Measurements from ENCODE around the gene RAET1E.

Gene RAET1E

DNA sequence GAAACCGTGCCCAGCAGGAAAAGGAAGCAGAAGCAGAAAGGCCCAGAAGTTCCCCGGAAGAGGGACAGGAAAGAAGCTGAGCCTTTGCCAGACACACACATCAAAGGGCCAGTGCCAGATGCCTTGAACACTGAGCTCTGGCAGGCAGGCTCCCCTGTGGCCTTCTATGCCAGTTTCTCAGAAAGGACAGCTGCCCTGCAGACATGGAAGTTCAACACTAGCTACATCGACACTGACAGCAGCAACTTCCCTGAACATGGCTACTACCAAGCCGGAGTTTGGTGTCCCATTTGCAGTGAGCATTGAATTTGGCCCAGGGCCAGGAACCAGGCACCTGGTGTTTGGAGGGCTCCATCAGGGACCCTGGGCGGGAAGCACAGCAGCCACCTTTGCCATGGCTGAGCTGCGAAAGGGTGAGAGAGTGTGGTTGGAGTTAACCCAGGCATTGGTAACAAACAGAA, 8.0 kb upstream of the RAET1E start:
- TF ChIP-seq CTCF (IDR thresholded peaks at IDR 0.05; ENCODE audit: insufficient read depth, low read depth, low read length, missing control alignments): no peak
- DNase-seq (ENCODE audit: low read depth): no peak
- no peak overlapping the region for H3K4me3 ChIP-seq (ENCODE audit: low read length)

GRCh38 chr6:149905371-149905910, 7.5 kb upstream of the RAET1E start:
- H3K4me3 ChIP-seq (ENCODE audit: low read length): no peak overlapping the region
- no peak for DNase-seq (ENCODE audit: low read depth)
- TF ChIP-seq CTCF (IDR thresholded peaks at IDR 0.05; ENCODE audit: insufficient read depth, low read depth, low read length, missing control alignments): no peak

DNA sequence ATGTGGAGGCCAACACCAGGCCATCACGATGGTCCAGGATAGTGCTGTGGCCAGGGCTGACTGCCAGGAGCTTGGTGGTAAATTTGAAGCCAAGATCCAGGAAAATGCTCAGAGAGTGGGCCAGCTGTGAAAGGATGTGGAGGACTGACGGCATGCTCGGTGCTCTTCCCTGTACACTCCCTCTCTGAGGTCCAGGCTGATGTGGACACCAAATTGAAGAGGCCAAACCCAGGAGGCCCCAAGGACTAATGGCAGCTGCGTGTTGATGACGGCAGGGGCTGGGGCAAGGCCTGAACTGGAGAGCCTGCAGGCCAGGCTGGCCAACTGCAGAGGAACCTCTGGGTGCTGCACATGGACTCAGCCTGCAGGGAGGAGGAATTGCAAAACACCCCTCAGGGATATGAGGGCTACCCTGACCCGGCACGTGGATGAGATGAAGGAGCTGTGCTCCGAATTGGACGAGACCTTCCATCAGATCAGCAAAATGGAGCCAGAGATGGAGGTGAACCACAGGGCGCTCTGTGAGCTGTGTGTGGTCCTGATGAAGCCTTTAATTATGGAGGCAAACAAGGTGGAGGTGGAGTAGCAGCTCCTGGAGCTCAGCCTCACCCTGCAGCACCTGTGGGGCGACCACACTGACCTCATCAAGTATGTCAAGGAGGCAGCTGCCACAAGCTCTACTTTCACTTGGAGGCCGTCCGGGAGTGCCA, 6.9 kb upstream of the RAET1E start:
- no peak overlapping the region for H3K4me3 ChIP-seq (ENCODE audit: low read length)
- TF ChIP-seq CTCF (IDR thresholded peaks at IDR 0.05; ENCODE audit: insufficient read depth, low read depth, low read length, missing control alignments): no peak
- no peak for DNase-seq (ENCODE audit: low read depth)

DNA sequence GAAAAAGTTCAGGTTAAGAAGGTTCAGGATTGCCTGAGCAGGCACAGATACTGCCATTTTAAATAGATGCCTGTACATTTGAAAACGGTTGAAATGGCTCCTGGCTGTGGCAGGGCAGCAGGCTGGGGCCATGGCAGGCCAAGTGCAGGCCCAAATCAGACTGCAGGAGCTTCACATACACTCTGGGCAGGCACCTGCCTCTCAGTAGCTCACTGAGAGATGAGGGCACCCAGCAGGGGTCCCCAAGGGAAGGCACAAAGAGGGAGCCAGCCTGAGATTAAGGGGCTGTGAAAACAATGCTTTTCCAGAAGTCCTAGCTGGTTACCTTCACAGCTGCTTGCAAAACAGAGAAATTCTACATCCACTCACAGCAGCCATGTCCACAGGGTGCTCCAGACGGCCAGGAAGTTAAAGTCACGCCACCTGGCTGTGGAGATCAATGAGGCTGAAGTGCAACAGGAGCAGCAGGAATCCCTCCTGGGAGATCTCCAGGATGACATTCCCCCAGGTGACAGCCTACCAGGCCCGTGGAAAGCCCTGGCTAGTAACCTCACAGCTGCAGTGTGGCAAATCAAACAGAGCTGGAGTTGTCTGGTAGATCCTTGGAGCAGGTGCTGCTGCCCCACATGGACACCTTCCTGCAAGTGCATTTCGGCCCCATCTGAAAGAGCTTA, 6.2 kb upstream of the RAET1E start:
- TF ChIP-seq CTCF (IDR thresholded peaks at IDR 0.05; ENCODE audit: insufficient read depth, low read depth, low read length, missing control alignments): no peak
- no peak for DNase-seq (ENCODE audit: low read depth)
- H3K4me3 ChIP-seq (ENCODE audit: low read length): no peak overlapping the region

DNA sequence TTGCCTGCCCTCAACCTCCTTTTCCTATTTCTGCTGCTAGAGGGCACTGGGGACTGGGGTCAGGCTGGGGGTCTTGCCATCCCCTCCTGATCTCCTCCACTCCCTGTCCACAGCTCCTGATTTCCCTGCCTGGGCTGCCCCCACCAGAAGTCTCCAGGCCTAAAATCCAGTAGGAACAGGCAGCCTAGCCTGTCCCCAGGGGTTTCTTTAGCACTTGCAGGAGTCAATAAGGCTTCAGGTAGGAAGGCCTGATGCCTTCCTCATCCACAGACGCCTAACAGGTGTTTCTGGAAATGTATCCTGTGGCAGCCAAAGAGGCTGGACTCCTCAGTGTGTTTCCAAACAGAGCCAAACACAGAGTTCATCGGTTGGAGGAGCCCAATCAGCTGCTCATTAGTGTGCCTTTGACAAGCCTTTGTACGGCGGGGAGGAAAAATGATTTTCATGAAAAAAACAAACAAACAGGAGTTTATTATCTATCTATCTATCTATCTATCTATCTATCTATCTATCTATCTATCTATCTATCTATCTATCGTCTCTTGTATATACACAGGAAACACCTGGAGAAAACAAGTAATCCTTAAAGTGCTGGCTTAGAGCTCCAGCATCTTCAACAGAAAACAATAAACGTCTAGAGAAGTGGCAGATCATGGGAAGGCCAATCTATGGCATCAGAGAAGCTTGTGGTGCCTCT, 3.7 kb upstream of the RAET1E start:
- no peak overlapping the region for H3K4me3 ChIP-seq (ENCODE audit: low read length)
- no peak for TF ChIP-seq CTCF (IDR thresholded peaks at IDR 0.05; ENCODE audit: insufficient read depth, low read depth, low read length, missing control alignments)
- no peak for DNase-seq (ENCODE audit: low read depth)

DNA sequence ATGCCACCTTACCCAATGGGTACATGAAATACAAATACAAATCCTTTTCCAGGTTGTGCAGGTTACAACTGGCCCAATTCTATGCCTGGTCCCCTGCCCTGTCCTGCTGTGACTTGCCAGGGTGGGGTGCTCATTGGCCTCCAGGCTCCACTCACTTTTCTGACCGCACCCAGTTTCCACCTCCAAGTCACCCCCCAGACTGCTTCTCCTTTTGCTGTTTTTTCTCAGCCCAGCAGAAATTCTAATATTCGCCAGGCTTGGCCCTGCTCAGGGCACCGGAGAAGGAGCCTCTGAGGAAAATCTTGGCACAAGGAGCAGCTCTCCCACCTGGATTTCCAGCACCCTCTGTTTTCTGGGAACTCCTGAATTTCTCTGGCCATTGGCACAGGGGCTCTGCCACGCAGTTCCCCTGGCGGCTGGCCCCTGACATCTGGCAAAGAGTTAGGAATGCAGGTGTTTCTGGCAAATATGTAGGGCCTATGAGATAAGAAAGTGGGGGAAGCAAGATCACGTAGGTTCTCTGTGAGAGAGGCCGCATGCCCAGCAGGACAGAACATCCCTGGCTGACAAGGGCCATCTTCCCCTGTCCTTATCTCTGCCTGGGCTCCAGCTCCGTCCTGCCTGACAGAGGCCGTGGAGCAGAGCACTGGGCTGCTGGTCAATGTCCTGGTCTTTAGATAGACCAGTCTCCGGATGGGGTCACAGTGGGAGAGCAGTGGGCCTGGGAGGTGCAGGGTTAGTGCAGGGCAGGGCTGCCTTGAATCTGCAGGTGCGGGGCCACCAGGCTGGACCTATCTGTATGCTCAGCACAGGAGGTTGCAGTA, 2.9 kb upstream of the RAET1E start:
- no peak overlapping the region for H3K4me3 ChIP-seq (ENCODE audit: low read length)
- peak; percentile 96 for DNase-seq (ENCODE audit: low read depth)
- TF ChIP-seq CTCF (IDR thresholded peaks at IDR 0.05; ENCODE audit: insufficient read depth, low read depth, low read length, missing control alignments): no peak
